Thoracic aorta (tissue), 2 donors: ENCODE measurements around the gene ITGB4. TPM values are rescaled to one million over a fixed set of nuclear protein-coding genes. Genes with fewer than 3 reads are reported as not detected.

Source experiments
- ATAC-seq: fragments of 150-250 bp; one replicate; pipeline ENCODE4 v1.8.0; 2017; ENCODE audit warnings: low read depth; ENCODE audit not compliant: insufficient number of reproducible peaks, low FRiP score
- DNase-seq: peaks from one replicate; pipeline ENCODE4 v3.0.0-alpha.2; 2020; ENCODE audit warnings: low spot score
- H3K27ac ChIP-seq, 2 donors: fragments of 200-600 bp; sonication (generic); 1 replicate in 1 of 2; 2 replicates in 1 of 2; pipeline ENCODE4 v1.5.1; 2016; ENCODE audit warnings: mild to moderate bottlenecking in 2 of 2, moderate library complexity in 2 of 2
- H3K27me3 ChIP-seq: fragments of 200-600 bp; sonication (generic); replicated peaks from 2 replicates; pipeline ENCODE4 v1.6.0; 2016; ENCODE audit warnings: mild to moderate bottlenecking; ENCODE audit not compliant: insufficient read depth
- H3K36me3 ChIP-seq: fragments of 200-600 bp; sonication (generic); one replicate; pipeline ENCODE4 v1.5.1; 2016
- H3K4me1 ChIP-seq, 2 donors: fragments of 200-600 bp; sonication (generic); 1 replicate in 1 of 2; 2 replicates in 1 of 2; pipeline versions ENCODE4 v1.5.1 to v1.6.0; 2016; ENCODE audit warnings: low read depth in 2 of 2, mild to moderate bottlenecking in 1 of 2; ENCODE audit not compliant: control insufficient read depth in 1 of 2
- H3K4me3 ChIP-seq: fragments of 200-600 bp; sonication (generic); 2 replicates; pipeline ENCODE4 v1.5.1; 2016; ENCODE audit warnings: mild to moderate bottlenecking
- H3K9me3 ChIP-seq: fragments of 200-600 bp; sonication (generic); 2 replicates; pipeline ENCODE4 v1.5.1; 2016
- total RNA-seq, 2 donors: library from RNA; depleted of rRNA; stranded (reverse); fragments of >200 nt; gene quantifications; one replicate each; pipeline versions ENCODE4 v1.1.0 to v1.2.3, GENCODE V29; 2016
- TF ChIP-seq, protein P1 (sequence below): fragments of 200-600 bp; sonication (generic); IDR thresholded peaks from one replicate; pipeline ENCODE4 v1.5.1; 2019; ENCODE audit warnings: antibody characterized with exemption

The ITGB4 gene
- total RNA-seq, 2 donors from 2014 or later = 11.6 to 21.1 TPM

DNA sequence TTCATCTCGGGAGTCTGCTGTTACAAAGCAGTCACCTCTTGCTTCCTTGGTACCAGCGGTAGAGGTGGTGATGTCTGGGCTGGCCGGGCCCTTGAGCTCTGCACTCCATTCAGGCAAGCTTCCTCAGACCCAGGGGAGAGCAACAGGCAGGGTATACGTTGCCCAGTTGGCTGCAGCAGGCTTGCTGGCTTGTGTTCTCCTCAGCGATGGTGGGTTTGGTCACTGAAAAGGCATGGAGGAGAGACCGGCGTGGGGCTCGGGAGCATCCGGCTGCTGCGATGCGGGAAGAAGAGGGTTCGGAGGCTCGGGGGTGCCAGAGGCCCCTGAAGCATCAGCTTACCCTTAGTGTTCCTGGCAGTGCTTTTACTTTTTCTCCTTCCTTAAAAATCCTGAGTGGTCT is 28.3 kb upstream of the ITGB4 start:
- Histone ChIP-seq H3K9me3 (no peaks in the 10 kb centered on the region), H3K27me3 (no peaks in the 10 kb centered on the region), H3K27ac (peak overlapping the region; percentile 36 to 47), H3K4me1 (peaks cover 5 to 21% of the 10 kb centered on the region in 2 donors), H3K4me3 (no peak overlapping the region), H3K36me3 (peaks cover 23% of the 10 kb centered on the region)
- DNase-seq (no peak), ATAC-seq (no peak)
- TF ChIP-seq, protein P1, sequence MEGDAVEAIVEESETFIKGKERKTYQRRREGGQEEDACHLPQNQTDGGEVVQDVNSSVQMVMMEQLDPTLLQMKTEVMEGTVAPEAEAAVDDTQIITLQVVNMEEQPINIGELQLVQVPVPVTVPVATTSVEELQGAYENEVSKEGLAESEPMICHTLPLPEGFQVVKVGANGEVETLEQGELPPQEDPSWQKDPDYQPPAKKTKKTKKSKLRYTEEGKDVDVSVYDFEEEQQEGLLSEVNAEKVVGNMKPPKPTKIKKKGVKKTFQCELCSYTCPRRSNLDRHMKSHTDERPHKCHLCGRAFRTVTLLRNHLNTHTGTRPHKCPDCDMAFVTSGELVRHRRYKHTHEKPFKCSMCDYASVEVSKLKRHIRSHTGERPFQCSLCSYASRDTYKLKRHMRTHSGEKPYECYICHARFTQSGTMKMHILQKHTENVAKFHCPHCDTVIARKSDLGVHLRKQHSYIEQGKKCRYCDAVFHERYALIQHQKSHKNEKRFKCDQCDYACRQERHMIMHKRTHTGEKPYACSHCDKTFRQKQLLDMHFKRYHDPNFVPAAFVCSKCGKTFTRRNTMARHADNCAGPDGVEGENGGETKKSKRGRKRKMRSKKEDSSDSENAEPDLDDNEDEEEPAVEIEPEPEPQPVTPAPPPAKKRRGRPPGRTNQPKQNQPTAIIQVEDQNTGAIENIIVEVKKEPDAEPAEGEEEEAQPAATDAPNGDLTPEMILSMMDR = no peak

DNA sequence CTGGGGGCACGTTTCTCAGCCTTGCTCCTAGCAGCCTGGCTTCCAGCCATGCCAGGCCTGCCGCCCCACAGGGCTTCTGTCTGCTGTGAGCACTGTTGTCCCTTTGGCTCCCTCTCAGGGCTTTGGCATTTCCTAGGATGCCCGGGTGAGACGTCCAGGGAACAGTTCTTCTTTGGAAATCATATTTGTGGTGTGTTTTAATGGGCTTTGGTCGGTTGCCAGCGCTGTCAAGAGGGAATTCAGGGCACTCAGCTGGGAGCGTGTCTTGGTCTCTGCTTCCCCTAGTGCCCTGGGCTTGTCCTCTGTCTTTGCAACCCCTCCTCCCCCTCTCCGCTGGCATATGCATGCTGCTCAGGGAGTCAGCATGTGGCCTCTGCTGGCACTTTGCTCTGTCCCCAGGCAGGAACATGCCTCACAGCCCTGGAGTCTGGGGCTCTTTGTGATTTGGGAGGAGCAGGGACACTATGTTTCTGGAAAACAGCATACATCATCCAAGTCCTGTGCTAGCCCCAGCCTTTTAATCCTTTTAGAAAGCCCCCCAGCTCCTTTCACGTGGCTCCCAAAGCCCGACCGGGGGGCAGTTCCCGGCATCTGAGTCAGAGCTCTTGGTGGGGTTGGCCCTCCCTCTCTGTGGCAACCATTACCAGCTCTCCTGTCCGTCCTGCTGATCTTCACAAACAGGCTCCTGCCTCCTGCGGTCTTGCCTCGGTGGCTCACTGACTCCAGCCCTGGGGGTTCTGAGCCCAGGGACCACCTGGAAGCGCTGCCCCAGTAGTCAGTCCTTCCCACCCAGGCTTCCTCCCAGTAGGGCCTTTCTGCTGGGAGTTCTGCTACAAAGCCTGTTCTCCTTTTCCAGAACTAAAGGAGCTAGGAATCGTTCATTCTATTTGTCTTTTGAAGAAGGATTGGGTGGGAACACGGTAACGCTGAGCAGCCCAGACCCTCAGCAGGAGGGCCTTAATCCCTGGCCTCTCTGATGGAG is 27.5 kb upstream of the ITGB4 start:
- peak overlapping the region; percentile 49 to 54 for H3K27ac ChIP-seq
- peaks cover 26% of the 10 kb centered on the region for H3K36me3 ChIP-seq
- peaks cover 5 to 21% of the 10 kb centered on the region in 2 donors for H3K4me1 ChIP-seq

DNA sequence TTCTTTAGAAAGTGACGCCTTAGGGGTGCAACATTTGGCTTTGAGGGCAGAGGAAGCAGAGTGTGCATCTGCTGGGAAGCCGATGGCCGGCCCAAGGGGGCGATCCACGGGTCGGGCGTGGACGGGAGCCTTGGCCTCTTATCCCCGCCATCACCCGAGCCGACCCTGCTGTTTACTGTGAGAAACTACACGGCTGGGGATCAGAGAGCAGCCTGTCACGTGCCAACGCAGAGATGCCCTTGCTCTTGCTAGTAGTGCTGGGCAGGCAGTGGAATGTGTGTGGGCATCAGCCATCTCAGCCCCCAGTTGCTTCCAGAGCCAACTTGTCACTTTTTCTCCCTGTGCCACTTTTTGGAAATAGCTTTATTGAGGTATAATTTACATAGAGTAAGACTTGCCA is 26.7 kb upstream of the ITGB4 start:
- DNase-seq (no peak), ATAC-seq (no peak)
- Histone ChIP-seq H3K36me3 (peaks cover 29% of the 10 kb centered on the region), H3K4me1 (peaks cover 3 to 21% of the 10 kb centered on the region in 2 donors), H3K9me3 (no peaks in the 10 kb centered on the region), H3K27me3 (no peaks in the 10 kb centered on the region), H3K27ac (peak overlapping the region; percentile 49 to 54), H3K4me3 (no peak overlapping the region)
- TF ChIP-seq, protein P1 = no peak

More for the DNA sequence above, 27.5 kb upstream of the ITGB4 start:
- Histone ChIP-seq H3K9me3 (no peaks in the 10 kb centered on the region), H3K4me3 (no peak overlapping the region), H3K27me3 (no peaks in the 10 kb centered on the region)
- TF ChIP-seq, protein P1 = no peak
- DNase-seq = no peak
- ATAC-seq = peak; percentile 46

- ATAC-seq (no peak), DNase-seq (no peak)
- Histone ChIP-seq H3K4me1 (peaks cover 3 to 21% of the 10 kb centered on the region in 2 donors), H3K36me3 (peaks cover 36% of the 10 kb centered on the region), H3K4me3 (no peak overlapping the region), H3K27ac (no peak overlapping the region), H3K9me3 (no peaks in the 10 kb centered on the region), H3K27me3 (no peaks in the 10 kb centered on the region)
- TF ChIP-seq, protein P1 = no peak
Measured at GRCh38 chr17:75695141-75695829, 26.0 kb upstream of the ITGB4 start.

DNA sequence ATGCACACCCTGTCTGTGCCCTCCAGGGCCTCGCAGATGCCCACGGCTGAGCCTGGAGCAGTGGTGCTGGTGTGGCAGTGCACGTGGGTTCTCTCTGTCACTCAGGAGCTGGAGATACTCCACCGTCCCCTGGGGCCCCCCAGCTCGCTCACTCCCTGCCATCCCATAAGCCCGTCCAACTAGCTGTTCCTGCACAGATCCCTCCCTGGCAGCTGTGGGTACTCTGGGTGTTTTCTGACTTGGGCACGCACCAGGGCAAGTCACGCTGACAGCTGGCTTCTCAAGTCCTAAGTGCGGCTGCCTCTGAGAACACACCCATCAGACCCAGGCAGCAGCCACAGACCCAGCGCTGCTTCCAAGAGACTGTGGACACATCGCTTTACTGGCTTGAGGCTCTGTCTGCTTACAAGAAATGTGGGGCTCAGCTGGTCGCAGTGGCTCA is 25.4 kb upstream of the ITGB4 start:
- H3K4me3 ChIP-seq = no peak overlapping the region
- H3K4me1 ChIP-seq = peaks cover 3 to 21% of the 10 kb centered on the region in 2 donors
- ATAC-seq = no peak
- no peaks in the 10 kb centered on the region for H3K27me3 ChIP-seq
- TF ChIP-seq, protein P1 = no peak
- peaks cover 36% of the 10 kb centered on the region for H3K36me3 ChIP-seq
- DNase-seq = no peak
- H3K9me3 ChIP-seq = no peaks in the 10 kb centered on the region
- no peak overlapping the region for H3K27ac ChIP-seq
